Smooth muscle cell (in vitro differentiated cells): Measurements from ENCODE around the gene SNAP25. TPM values are rescaled to one million over a fixed set of nuclear protein-coding genes. Genes with fewer than 3 reads are reported as not detected.

ENCODE experiments used
- DNase-seq: peaks from one replicate; lab custom pipeline; 2025; ENCODE audit not compliant: unreplicated experiment; lab: John Stamatoyannopoulos, UW
- H2AFZ ChIP-seq: fragments of 200-600 bp; sonication (generic); 2 replicates; pipeline ENCODE4 v1.6.0; 2016; ENCODE audit warnings: antibody characterized with exemption, low read depth, mild to moderate bottlenecking
- H3F3A ChIP-seq: fragments of 200-600 bp; sonication (generic); 2 replicates; pipeline ENCODE4 v1.6.0; 2017; ENCODE audit warnings: antibody characterized with exemption, low read depth
- H3K27ac ChIP-seq: fragments of 200-600 bp; sonication (generic); 2 replicates; pipeline ENCODE4 v1.5.1; 2016; ENCODE audit warnings: low read depth, mild to moderate bottlenecking
- H3K27me3 ChIP-seq: fragments of 200-600 bp; sonication (generic); 2 replicates; pipeline ENCODE4 v1.6.1; 2016; ENCODE audit warnings: low read depth, mild to moderate bottlenecking
- H3K36me3 ChIP-seq: fragments of 200-600 bp; sonication (generic); 2 replicates; pipeline ENCODE4 v1.5.1; 2016; ENCODE audit warnings: low read depth
- H3K4me1 ChIP-seq: fragments of 200-600 bp; sonication (generic); 2 replicates; pipeline ENCODE4 v1.5.1; 2016; ENCODE audit warnings: low read depth
- H3K4me2 ChIP-seq: fragments of 200-600 bp; sonication (generic); 2 replicates; pipeline ENCODE4 v1.6.0; 2016; ENCODE audit warnings: mild to moderate bottlenecking
- H3K4me3 ChIP-seq: fragments of 200-600 bp; sonication (generic); 2 replicates; pipeline ENCODE4 v1.5.1; 2016; ENCODE audit warnings: mild to moderate bottlenecking
- H3K79me2 ChIP-seq: fragments of 200-600 bp; sonication (generic); 2 replicates; pipeline ENCODE4 v1.6.0; 2016; ENCODE audit warnings: low read depth, mild to moderate bottlenecking
- H3K9ac ChIP-seq: fragments of 200-600 bp; sonication (generic); 2 replicates; pipeline ENCODE4 v1.6.0; 2016; ENCODE audit warnings: low read depth
- H3K9me3 ChIP-seq: fragments of 200-600 bp; sonication (generic); replicated peaks from 2 replicates; pipeline ENCODE4 v1.5.1; 2016; ENCODE audit warnings: low read depth
- H4K20me1 ChIP-seq: fragments of 200-600 bp; sonication (generic); 2 replicates; pipeline ENCODE4 v1.6.0; 2016; ENCODE audit warnings: low read depth
- WGBS: methylation state at CpG from one replicate; pipeline ENCODE4 v1.1.7; 2016; ENCODE audit warnings: low lambda C conversion rate; 5-methylcytosine and 5-hydroxymethylcytosine counted together
- polyA plus RNA-seq: library from polyadenylated mRNA; unstranded; fragments of >200 nt; fragmentation: Nextera tagmentation; extraction: Ambion mirVana; gene quantifications from 2 replicates; pipeline ENCODE4 v1.2.1, GENCODE V29; 2016
- total RNA-seq: library from RNA; depleted of rRNA; stranded (reverse); fragments of >200 nt; gene quantifications from 2 replicates; pipeline ENCODE4 v1.2.3, GENCODE V29; 2014
- TF ChIP-seq, protein P1 (sequence below): fragments of 200-600 bp; sonication (generic); IDR thresholded peaks from 2 replicates; pipeline ENCODE4 v1.5.1; 2017; ENCODE audit warnings: borderline replicate concordance, mild to moderate bottlenecking, antibody characterized with exemption; ENCODE audit not compliant: insufficient read depth, poor library complexity, severe bottlenecking

The SNAP25 gene
- total and polyA plus RNA-seq, 2 experiments from 2014 or later, result 4.9 to 5.4 TPM

GRCh38 chr20:10228330-10228729 is 9.7 kb downstream of the SNAP25 start:
- Histone ChIP-seq H3K9ac (no peak overlapping the region), H3K27ac (no peak overlapping the region), H4K20me1 (peaks cover 52% of the 10 kb centered on the region), H3K79me2 (no peaks in the 10 kb centered on the region), H3K27me3 (no peaks in the 10 kb centered on the region), H3K36me3 (no peaks in the 10 kb centered on the region), H2AFZ (no peak overlapping the region), H3K4me3 (no peak overlapping the region), H3K9me3 (no peaks in the 10 kb centered on the region), H3K4me1 (no peaks in the 10 kb centered on the region), H3K4me2 (no peak overlapping the region), H3F3A (no peaks in the 10 kb centered on the region)
- TF ChIP-seq, protein P1, sequence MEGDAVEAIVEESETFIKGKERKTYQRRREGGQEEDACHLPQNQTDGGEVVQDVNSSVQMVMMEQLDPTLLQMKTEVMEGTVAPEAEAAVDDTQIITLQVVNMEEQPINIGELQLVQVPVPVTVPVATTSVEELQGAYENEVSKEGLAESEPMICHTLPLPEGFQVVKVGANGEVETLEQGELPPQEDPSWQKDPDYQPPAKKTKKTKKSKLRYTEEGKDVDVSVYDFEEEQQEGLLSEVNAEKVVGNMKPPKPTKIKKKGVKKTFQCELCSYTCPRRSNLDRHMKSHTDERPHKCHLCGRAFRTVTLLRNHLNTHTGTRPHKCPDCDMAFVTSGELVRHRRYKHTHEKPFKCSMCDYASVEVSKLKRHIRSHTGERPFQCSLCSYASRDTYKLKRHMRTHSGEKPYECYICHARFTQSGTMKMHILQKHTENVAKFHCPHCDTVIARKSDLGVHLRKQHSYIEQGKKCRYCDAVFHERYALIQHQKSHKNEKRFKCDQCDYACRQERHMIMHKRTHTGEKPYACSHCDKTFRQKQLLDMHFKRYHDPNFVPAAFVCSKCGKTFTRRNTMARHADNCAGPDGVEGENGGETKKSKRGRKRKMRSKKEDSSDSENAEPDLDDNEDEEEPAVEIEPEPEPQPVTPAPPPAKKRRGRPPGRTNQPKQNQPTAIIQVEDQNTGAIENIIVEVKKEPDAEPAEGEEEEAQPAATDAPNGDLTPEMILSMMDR, result no peak
- DNase-seq, result no peak
- WGBS, result 81% methylated on average over 2 of the region's 2 CpGs

DNA sequence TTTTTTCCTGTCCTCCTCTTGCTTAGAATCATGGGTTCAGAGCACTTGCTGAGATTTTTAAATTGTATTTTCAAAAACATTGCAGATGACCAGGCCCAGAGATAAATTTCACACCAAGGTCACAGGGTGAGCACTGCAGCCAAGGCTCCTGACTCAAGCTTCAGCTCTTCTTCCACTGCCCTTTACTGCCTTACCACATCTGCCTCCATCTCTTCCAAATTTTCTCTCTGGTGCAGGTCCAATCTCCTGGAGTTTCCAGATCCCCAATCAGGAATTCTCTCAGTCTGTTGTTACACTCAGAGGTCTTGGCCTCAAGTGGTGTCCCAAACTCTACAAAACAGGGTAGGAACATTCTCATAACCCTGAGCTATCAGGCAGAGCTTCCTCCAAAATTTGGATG is 12.7 kb downstream of the SNAP25 start:
- Histone ChIP-seq H4K20me1 (peaks cover 22% of the 10 kb centered on the region), H3K27me3 (no peaks in the 10 kb centered on the region), H3K36me3 (no peaks in the 10 kb centered on the region), H2AFZ (no peak overlapping the region), H3K9ac (no peak overlapping the region), H3K27ac (no peak overlapping the region), H3K4me2 (no peak overlapping the region), H3K9me3 (no peaks in the 10 kb centered on the region), H3K4me3 (no peak overlapping the region), H3K4me1 (no peaks in the 10 kb centered on the region), H3K79me2 (no peaks in the 10 kb centered on the region), H3F3A (no peaks in the 10 kb centered on the region)
- TF ChIP-seq, protein P1, result no peak
- no peak for DNase-seq

DNA sequence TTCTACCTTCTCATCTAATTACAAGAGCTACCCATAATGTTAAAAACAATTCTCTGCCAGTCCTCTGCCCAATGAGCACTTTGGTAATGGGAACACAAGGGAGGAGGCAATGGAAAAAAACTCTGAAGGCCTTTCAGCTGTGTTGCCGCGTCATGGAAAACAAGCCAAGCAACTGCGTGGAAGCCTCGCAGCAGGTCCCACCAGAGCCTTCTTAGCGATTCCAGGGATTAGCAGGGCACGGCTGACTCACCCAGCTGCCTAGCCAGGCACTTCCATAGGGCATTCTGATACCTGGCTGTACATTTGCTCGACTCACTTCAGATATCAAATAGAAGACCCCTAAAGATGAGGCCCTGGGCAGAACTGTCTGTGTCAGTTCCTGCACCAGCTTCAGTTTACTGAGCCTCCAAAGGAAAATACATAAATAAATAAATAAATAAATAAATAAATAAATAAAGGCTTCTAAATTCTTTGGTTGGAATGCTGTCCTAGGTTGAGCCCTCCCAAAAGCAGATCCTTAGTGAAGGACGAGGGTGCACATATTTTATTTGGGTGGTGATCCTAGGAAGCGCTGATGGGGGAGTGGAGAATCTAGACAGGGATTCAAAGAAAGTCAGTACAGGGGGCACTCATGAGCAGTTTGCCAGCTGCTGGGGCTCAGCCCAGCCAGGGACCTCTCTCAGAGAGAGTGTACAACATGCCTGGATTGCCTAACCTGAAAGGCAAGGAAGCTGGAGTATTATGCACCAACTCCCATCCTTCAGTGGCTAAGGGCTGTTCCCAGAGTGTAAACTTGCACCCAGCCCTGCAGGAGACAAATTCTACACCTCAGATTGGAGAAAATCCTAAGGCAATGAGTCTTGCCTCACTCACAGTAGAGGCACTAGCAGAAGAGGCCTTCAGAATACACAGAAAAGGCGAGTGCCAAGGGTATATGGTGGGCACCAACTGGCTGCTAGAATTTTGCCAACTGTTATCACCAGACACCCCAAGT is 18.2 kb downstream of the SNAP25 start:
- H3K4me1 ChIP-seq, result no peaks in the 10 kb centered on the region
- no peak overlapping the region for H3K4me2 ChIP-seq
- no peaks in the 10 kb centered on the region for H3F3A ChIP-seq
- 43% methylated on average over 10 of the region's 10 CpGs for WGBS
- H3K4me3 ChIP-seq, result no peak overlapping the region
- TF ChIP-seq, protein P1, result no peak
- no peak overlapping the region for H3K9ac ChIP-seq
- no peaks in the 10 kb centered on the region for H3K9me3 ChIP-seq
- H4K20me1 ChIP-seq, result peaks cover 4% of the 10 kb centered on the region
- no peak overlapping the region for H3K27ac ChIP-seq
- H3K79me2 ChIP-seq, result no peaks in the 10 kb centered on the region
- no peak overlapping the region for H2AFZ ChIP-seq
- no peaks in the 10 kb centered on the region for H3K36me3 ChIP-seq
- no peaks in the 10 kb centered on the region for H3K27me3 ChIP-seq
- DNase-seq, result no peak
